Tongue (tissue), 2 donors: Measurements from ENCODE around the gene FDCSP. TPM values are rescaled to one million over a fixed set of nuclear protein-coding genes. Genes with fewer than 3 reads are reported as not detected.
"Not testable (repeated sequence)": the region's sequence is repeated elsewhere in the genome, so short reads cannot be mapped to it uniquely, and the experiment has no call there.

Source experiments
- DNase-seq: peaks from one replicate; pipeline ENCODE4 v3.0.0-alpha.2; 2015
- total RNA-seq: library from RNA; depleted of rRNA; stranded (reverse); fragments of >200 nt; gene quantifications from one replicate; pipeline ENCODE4 v1.2.3, GENCODE V29; 2014

FDCSP gene
- total RNA-seq, 1 donor from 2014 or later = not detected

- DNase-seq = no peak
These were observed 14.1 kb downstream of the FDCSP start for GRCh38 chr4:70239884-70240591.

- not testable (repeated sequence) for DNase-seq
These were observed 16.4 kb downstream of the FDCSP start, which contains the start of gene CSN3 for GRCh38 chr4:70242297-70242696. Gene CSN3, plus strand, starts transcription at chr4:70242597. Its CDS starts 2,223 bp downstream, at chr4:70244820.

- DNase-seq = no peak
These were observed 17.2 kb downstream of the FDCSP start for GRCh38 chr4:70243091-70243490.

GRCh38 chr4:70251250-70251944, 25.5 kb downstream of the FDCSP start:
- DNase-seq = no peak

GRCh38 chr4:70251945-70252277, 26.0 kb downstream of the FDCSP start:
- DNase-seq = no peak

GRCh38 chr4:70269674-70270073, 43.8 kb downstream of the FDCSP start:
- peak; percentile 4 for DNase-seq

GRCh38 chr4:70277121-70277520, 51.2 kb downstream of the FDCSP start:
- no peak for DNase-seq

- no peak for DNase-seq
These were observed 54.6 kb downstream of the FDCSP start for GRCh38 chr4:70280567-70280966.

Other genes starting within 250 kb of the FDCSP start
- gene STATH, start 230.2 kb upstream of the FDCSP start, total RNA-seq = 68.2 TPM
- gene HTN3, start 197.7 kb upstream of the FDCSP start, total RNA-seq = not detected
- gene HTN1, start 175.7 kb upstream of the FDCSP start, total RNA-seq = not detected
- 0.51 TPM for gene PRR27, start 71.9 kb upstream of the FDCSP start, total RNA-seq
- not detected for gene ODAM, start 30.4 kb upstream of the FDCSP start, total RNA-seq
- not detected for gene CSN3, start 16.5 kb downstream of the FDCSP start, total RNA-seq
- not detected for gene CABS1, start 108.9 kb downstream of the FDCSP start, total RNA-seq
- not detected for gene SMR3A, start 134.6 kb downstream of the FDCSP start, total RNA-seq
- gene SMR3B, start 157.0 kb downstream of the FDCSP start, total RNA-seq = not detected
- not detected for gene OPRPN, start 171.8 kb downstream of the FDCSP start, total RNA-seq
- gene MUC7, start 246.1 kb downstream of the FDCSP start, total RNA-seq = 140 TPM